ENCODE results near the gene DTNB.

- no peak for TF ChIP-seq CTCF (IDR thresholded peaks at IDR 0.05; ENCODE audit: low read depth, low read length)
- TF ChIP-seq EZH2phosphoT487 (IDR thresholded peaks at IDR 0.05; ENCODE audit: low read depth): no peak
These were observed 47.2 kb upstream of the DTNB start for GRCh38 chr2:25720575-25720974.
